ENCODE data around the gene ROCK2.

ROCK2 gene

DNA sequence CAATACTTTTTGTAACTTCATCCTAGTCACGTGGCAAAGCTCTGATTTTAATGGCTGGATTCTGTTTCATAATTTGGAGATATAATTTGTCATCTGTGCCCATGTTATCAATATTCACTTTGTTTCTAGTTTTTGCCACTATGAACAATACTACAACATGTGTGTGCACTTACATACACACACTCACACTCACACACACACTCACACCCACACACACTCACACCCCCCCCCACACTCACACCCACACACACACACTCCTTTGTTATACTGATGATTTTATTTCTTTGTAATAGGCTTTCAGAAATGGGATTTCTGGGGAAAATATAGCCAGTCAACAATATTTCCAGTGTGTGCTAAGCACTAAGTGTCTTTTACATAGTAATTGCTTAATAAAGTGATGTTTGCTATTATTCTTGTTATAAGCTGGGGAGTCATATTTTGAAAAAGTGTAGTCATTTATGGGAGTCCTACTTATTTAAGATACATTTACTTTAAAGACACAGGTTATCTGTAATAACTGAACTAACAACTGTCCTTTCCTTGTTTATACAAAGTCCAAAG, 22.8 kb upstream of the ROCK2 start:
- DNase-seq (ENCODE audit: low read depth in 2 of 2) = no peak

- DNase-seq (ENCODE audit: low read depth in 2 of 2) = no peak
Measured at GRCh38 chr2:11366326-11366741, 21.9 kb upstream of the ROCK2 start.

DNA sequence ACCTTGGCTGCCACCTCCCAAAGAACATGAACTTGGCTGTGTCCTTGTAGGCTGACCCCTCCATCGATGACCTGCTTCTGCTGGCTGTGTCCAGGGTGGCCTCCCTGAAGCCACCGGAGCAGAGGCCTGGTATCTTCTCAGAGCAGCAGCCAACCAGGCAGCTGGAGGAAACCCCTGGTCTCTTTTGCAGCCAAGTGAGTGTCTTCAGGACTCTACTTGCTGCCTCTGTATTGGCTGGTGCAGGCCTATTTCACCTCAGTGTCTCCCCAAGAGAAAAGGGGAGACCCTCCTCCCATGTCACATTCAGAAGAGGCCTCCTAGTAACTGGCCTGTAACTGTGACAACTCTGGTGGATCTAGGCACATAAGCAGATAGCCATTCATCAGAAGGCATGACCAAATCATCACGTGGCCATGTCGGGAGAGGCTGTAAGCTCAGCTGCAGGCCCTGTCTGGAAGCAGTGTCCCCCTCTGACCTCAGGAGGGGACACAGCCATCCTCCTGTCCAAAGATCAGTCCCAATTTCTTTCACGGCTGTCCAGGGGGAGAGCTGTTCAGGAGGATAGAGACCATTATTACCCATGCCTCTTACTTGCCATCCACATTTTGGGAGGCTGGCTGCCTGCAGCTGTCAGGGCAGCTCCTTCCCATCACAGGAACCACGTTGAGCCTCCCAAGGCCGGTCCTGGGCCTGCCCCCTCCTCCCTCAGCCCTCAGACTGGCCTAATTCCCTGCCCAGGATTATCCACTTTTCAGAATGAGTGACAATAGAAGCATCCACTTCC, 20.9 kb upstream of the ROCK2 start:
- DNase-seq (ENCODE audit: low read depth in 2 of 2) = no peak

- DNase-seq (ENCODE audit: low read depth in 2 of 2) = no peak
Measured at GRCh38 chr2:11364565-11364887, 20.1 kb upstream of the ROCK2 start.

- no peak for DNase-seq (ENCODE audit: low read depth in 2 of 2)
Measured at GRCh38 chr2:11363868-11364564, 19.6 kb upstream of the ROCK2 start.

DNA sequence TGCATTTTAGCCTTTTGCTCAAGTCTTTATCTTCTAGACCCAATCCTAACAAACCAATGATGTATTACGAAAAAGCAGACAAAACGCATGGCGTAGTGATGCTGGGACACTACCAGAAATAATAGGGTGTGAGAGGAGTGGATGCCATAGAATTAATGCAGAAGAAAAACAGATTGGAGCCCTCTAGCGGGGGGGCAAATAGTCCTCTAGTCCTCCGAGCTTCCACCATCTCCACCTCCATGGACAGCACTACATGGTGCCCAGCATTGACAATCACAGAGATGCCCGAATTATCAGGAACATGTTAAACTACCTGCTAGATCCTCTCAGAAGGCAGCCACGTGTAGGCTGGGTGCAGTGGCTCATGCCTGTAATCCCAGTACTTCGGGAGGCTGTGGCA, 15.4 kb upstream of the ROCK2 start:
- DNase-seq (ENCODE audit: low read depth in 2 of 2) = no peak

DNA sequence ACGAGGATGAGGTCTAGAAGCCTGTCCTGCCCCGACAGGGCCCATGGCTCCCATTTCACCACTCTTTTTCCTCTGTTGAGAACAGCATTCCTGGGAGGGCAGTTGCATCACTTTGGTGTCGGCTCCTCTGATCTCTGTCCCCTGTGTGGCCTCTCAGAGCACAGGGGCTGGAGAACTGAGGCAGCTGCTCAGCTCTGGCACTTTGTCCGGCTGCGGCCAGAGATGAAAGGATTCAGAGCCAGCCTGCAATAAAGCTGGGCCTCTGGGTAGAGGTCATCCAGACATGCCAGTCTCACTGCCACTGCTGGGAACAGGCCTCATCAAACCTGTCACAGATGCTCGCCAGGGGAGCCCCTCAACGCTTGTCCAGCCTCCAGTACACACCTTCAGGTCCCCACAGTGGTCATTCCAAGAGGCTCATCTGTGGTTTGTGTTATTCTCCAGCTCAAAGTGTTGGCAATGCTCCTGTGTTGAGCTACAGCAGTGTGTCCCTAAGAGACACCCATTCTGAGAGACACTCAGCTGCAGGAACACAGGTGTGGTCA, 13.1 kb upstream of the ROCK2 start:
- no peak for DNase-seq (ENCODE audit: low read depth in 2 of 2)

GRCh38 chr2:11356764-11357163, 12.3 kb upstream of the ROCK2 start:
- DNase-seq (ENCODE audit: low read depth in 2 of 2) = no peak

DNA sequence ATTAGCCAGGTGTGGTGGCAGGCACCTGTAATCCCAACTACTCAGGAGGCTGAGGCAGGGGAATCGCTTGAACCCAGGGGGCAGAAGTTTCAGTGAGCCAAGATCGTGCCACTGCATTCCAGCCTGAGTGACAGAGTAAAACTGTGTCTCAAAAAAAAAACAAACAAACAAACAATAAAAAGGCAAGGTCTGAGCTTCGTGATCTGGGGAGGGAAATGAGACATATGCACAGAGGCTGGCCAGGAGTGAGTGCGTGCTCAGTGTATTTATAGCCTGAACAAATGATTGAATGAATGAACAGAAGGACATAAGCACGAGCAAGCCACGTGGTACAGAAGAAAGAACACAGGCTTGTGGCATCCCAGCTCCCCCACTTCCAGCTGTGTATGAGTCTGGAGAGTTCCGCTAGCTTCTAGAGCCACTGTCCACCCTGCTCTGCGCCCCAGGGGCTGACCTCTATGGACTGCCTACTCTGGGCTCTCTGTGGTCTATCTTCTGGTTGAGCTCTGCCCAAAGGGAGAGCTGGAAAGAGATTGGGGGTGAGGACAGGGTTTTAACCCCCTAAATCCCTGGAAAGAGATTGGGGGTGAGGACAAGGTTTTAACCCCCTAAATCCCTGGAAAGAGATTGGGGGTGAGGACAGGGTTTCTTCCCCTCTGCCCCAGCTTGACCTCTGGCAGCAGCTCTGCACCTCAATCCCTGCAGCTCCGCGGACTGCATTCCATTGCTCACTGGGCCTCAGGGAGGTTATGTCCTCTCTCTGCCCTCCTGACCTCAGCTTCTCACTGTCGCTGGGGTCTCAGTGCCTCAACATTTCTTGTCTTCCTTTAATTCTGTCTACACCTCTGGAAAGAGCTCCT, 11.0 kb upstream of the ROCK2 start:
- no peak for DNase-seq (ENCODE audit: low read depth in 2 of 2)

- no peak for DNase-seq (ENCODE audit: low read depth in 2 of 2)
Measured at GRCh38 chr2:11354363-11355154, 10.1 kb upstream of the ROCK2 start.

- no peak for DNase-seq (ENCODE audit: low read depth in 2 of 2)
Measured at GRCh38 chr2:11352781-11353537, 8.5 kb upstream of the ROCK2 start.

GRCh38 chr2:11348209-11348749, 3.8 kb upstream of the ROCK2 start:
- DNase-seq (ENCODE audit: low read depth in 2 of 2) = no peak

GRCh38 chr2:11347403-11347959, 3.0 kb upstream of the ROCK2 start:
- DNase-seq (ENCODE audit: low read depth in 2 of 2) = no peak

GRCh38 chr2:11346023-11346482, 1.6 kb upstream of the ROCK2 start:
- no peak for DNase-seq (ENCODE audit: low read depth in 2 of 2)

DNA sequence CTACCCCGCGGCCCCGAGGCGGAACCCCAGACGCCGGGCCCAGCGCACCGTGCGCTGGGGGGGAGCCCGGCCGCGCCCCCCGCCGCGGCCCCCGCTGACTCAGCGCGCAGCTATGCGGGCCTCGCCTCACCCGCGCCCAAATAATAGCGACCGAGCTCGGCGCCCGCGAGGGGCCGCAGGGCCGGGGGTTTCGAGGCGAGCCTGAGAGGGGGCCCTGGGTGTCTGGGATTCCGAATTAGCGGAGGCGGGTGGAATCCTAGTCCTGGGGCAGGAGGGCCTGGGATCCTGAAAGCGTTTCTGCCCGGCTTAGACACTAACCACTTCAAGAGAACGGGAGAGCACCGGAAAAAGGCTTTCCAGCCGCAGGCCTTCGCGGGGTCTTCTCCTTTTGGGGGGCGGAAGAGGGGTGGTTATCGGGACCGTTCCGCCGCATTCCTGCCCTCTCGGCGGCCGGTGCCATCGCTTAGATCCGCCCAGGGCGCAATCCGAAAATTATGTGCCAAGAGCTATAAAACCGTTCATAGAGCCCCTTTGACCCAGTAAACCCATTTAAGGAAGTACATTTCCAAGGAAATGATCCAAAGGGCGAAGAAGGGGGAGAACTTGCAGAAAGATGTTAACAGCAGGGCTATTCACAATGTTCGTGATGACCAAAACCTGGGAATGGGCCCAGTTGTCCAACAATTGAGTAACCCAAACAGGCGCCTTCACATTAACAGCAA, 681 bp upstream of the ROCK2 start:
- DNase-seq (ENCODE audit: low read depth in 2 of 2) = peak in 1 of 2 donors; percentile 13

GRCh38 chr2:11343650-11344341, 640 bp downstream of the ROCK2 start:
- no peak for DNase-seq (ENCODE audit: low read depth in 2 of 2)

DNA sequence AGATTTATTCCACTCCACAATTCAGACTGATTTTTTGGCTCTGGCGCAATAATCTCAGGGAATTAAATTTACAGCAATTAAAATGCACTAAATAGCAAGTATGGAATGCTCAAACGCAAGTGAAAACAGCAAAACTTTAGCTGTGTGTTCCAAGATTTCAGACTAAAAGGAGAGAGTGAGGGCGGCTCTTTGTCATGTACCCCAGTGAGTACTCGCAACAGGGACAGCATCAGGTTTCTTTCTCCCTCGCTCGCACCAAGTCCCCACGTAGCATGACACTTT, 1.1 kb downstream of the ROCK2 start:
- DNase-seq (ENCODE audit: low read depth in 2 of 2) = no peak

DNA sequence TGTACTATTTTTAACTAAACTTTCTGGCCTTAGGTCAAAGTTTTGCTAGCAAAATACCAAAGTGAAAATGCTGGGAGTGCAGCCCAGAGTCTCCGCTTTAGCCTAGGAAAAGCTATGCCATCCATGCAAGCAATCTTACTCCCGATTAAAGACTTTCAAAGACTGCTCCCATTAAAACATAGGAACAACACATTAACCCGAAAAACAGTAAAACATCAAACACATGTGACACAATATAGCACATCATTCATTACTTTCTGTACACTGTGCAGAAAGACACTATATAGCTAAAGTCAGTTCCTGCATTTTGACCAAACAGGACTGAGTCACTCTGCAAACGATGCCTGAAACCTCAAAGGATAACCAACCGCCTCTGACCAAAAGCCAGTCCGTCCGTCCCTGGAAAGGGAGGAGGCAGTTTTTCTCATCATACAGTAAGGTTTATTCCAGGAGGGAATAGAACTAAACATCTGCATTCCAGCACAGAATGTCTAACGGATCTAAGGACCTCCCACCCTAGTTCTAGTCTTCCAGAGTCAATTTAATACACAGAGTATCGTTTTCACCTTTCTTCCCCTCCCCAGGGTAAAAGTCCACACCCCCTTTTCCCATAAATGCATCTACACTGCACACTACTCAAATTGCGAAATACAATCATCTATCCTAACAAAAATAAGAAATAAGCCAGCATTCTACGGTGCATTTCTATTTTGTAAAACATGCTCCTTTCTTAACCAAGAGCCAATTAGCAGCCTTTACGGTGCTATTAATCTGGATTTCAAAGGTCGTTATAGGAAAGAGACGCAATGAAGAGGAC, 1.7 kb downstream of the ROCK2 start:
- no peak for DNase-seq (ENCODE audit: low read depth in 2 of 2)
